Stimulated activated CD4-positive, alpha-beta T cell treated with anti-CD3 and anti-CD28 coated beads, Interleukin-1b, Interleukin-23, amount 100 ng/mL, for 24 hours (primary cell): ENCODE data around the gene PFKFB4.
"Not testable (repeated sequence)": the region's sequence is repeated elsewhere in the genome, so short reads cannot be mapped to it uniquely, and the experiment has no call there.

ENCODE experiments used
- DNase-seq, 4 experiments: peaks; one replicate each; pipeline ENCODE4 v3.0.0-alpha.2; 2020; ENCODE audit warnings: low read depth in 4 of 4, low spot score in 1 of 4

PFKFB4 gene

GRCh38 chr3:48561045-48561736 lies 4.6 kb upstream of the PFKFB4 start:
- DNase-seq, result no peak

- DNase-seq, result no peak
Observed at GRCh38 chr3:48560648-48561018, 4.0 kb upstream of the PFKFB4 start.

- no peak for DNase-seq
Observed at GRCh38 chr3:48558493-48559134, 2.0 kb upstream of the PFKFB4 start.

- DNase-seq, result no peak
Observed at GRCh38 chr3:48555949-48556795, 431 bp downstream of the PFKFB4 start.

GRCh38 chr3:48555231-48555948 lies 1.2 kb downstream of the PFKFB4 start:
- no peak for DNase-seq

- DNase-seq, result no peak
Observed at GRCh38 chr3:48553886-48554845, 2.4 kb downstream of the PFKFB4 start.

- no peak for DNase-seq
Observed at GRCh38 chr3:48553361-48553760, 3.2 kb downstream of the PFKFB4 start.

GRCh38 chr3:48552111-48552951 lies 4.3 kb downstream of the PFKFB4 start:
- no peak for DNase-seq

GRCh38 chr3:48551651-48552050 lies 5.0 kb downstream of the PFKFB4 start:
- DNase-seq, result not testable (repeated sequence)

- DNase-seq, result peak; percentile 73 to 79 (median 76)
Observed at GRCh38 chr3:48548729-48549705, 7.6 kb downstream of the PFKFB4 start.

GRCh38 chr3:48548126-48548525 lies 8.5 kb downstream of the PFKFB4 start:
- no peak for DNase-seq

- DNase-seq, result no peak
Observed at GRCh38 chr3:48546203-48546829, 10.3 kb downstream of the PFKFB4 start.

GRCh38 chr3:48544141-48544540 lies 12.5 kb downstream of the PFKFB4 start:
- DNase-seq, result no peak

GRCh38 chr3:48543271-48543866 lies 13.2 kb downstream of the PFKFB4 start:
- DNase-seq, result no peak

GRCh38 chr3:48538451-48538850 lies 18.2 kb downstream of the PFKFB4 start:
- no peak for DNase-seq

GRCh38 chr3:48536785-48537184 lies 19.8 kb downstream of the PFKFB4 start:
- DNase-seq, result no peak

- no peak for DNase-seq
Observed at GRCh38 chr3:48536116-48536515, 20.5 kb downstream of the PFKFB4 start.
